ENCODE results near the gene PHTF2.

DNA sequence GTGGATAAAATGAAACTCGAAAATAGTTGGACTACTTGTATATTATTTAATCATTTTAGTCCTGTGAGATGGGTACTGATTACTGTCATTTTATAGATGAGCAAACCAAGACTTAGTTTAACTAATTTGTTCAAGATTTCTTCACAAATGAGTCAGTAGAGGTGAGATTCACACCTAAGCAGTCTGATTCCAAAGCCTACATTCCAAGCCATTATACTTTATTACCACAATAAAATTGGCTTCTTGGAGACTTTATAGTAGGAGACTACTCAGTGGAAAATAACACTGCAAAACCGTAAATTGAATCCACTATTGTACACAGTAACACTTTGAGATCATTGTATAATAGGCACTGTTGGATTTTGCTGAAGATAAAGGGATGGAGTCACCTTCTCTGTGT is 2.2 kb downstream of the PHTF2 start:
- TF ChIP-seq, protein P1, sequence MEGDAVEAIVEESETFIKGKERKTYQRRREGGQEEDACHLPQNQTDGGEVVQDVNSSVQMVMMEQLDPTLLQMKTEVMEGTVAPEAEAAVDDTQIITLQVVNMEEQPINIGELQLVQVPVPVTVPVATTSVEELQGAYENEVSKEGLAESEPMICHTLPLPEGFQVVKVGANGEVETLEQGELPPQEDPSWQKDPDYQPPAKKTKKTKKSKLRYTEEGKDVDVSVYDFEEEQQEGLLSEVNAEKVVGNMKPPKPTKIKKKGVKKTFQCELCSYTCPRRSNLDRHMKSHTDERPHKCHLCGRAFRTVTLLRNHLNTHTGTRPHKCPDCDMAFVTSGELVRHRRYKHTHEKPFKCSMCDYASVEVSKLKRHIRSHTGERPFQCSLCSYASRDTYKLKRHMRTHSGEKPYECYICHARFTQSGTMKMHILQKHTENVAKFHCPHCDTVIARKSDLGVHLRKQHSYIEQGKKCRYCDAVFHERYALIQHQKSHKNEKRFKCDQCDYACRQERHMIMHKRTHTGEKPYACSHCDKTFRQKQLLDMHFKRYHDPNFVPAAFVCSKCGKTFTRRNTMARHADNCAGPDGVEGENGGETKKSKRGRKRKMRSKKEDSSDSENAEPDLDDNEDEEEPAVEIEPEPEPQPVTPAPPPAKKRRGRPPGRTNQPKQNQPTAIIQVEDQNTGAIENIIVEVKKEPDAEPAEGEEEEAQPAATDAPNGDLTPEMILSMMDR (IDR thresholded peaks at IDR 0.05; ENCODE audit: extremely low read depth in 1 of 2, insufficient read depth in 1 of 2, low read depth in 1 of 2, low read length in 2 of 2) = no peak
- no peak for TF ChIP-seq FOS (IDR thresholded peaks at IDR 0.05; ENCODE audit: borderline replicate concordance, insufficient read depth, low read length)
- TF ChIP-seq POLR2AphosphoS5 (IDR thresholded peaks at IDR 0.05; ENCODE audit: insufficient read depth, low read depth, low read length) = no peak
